HG02642 (cell line): Measurements from ENCODE around the gene COL4A1.

Experiments
- ATAC-seq: cut with Tn5 transposase; IDR thresholded peaks from one replicate; pipeline ENCODE4 v1.9.1; 2021; ENCODE audit warnings: mild to moderate bottlenecking; ENCODE audit not compliant: unreplicated experiment, poor library complexity

The COL4A1 gene

DNA sequence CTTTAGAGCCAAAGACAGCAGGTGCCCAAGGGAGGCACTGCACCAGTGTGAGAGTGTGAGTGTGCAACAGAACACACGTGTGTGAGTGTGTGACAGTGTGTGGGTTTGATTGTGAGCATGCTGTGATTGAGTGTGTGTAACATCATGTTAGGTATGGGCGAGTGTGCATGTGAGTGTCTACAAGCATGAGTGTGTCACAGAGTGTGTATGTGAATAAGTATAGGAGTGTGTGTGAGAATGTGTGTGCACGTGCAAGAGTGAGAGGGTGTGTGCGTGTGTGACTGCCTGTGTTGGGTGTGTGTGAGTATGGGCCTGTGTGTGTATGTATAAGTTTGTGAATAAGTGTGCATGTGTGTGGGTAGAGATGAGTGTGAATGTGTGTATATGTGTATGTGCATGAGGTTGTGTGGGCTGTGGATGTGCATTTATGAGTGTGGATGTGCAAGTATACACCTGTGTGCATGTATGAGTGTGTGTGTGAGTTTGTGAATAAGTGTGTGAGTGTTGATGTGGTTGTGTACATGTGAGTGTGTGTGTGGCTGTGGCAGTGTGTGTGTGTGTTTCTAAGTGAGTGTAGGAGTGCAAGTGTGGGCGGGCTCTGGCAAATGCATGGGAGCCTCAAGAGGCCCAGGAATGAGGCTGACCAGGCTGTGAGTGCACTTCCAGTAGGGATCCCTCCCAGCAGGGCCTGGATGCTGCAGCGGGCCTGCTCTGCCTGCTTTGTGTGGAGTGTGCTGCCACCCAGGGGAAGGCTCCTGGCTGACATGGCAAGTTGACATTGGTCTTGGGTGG is 198.4 kb downstream of the COL4A1 start:
- ATAC-seq = no peak

GRCh38 chr13:110107568-110108347 is 199.2 kb downstream of the COL4A1 start:
- ATAC-seq = no peak

DNA sequence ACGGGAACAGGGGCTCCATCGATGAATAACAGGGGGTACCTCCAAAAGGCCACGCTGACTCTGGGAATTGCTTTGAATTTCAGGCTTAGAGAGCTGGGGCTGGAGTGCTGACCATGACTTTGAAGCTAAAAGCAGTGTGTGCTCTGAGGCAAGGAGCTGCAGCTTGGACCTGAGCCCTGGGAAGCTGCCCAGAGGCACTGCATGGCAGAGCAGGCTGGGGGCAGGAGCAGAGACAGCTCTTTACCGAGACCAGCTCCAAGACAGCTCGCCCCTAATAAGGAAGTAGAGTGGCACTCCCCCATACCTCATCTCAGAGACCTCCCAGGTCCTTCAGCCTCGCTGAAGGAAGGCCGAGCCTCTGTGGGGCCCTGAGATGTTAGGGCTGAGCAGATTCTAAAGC is 200.2 kb downstream of the COL4A1 start:
- ATAC-seq = no peak

DNA sequence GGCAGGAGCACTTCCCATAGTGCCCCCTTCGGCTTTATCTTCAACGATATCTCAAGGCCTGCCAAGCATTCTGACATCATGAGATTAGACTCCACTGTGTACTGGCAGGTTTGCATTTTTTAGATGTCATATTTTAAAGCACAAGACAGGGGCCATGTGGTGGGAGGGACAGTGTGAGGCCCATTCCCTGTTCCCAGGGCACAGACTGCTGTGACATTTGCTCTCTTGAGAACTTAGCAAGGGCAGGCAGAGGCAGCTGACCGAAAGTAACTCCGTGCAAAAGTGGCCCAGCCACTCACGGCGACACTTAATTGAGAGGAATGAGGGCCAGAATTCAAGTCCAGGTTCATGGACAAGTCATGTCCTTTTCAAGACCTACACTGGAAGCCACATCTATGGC is 201.8 kb downstream of the COL4A1 start:
- ATAC-seq = no peak

GRCh38 chr13:110103534-110103933 is 203.4 kb downstream of the COL4A1 start:
- no peak for ATAC-seq

DNA sequence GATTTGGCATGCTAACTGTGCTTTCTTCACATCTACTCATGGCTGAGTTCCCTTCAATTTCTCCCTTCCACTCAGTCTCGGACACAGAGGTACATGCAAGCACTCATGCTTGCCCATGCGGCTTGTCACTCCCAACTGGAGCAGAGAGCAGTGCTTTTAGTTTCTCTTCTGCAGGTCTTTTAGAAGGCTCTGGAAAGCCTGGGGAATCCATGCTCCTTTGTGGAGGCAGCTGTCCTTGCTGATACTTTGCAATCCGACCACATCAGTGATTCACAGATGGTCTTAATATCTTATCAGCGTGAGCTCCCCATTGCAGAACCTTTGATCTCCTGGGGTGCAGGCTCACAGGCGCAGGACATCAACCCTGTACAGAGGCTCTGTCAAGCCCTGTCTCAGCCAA is 203.9 kb downstream of the COL4A1 start:
- no peak for ATAC-seq

DNA sequence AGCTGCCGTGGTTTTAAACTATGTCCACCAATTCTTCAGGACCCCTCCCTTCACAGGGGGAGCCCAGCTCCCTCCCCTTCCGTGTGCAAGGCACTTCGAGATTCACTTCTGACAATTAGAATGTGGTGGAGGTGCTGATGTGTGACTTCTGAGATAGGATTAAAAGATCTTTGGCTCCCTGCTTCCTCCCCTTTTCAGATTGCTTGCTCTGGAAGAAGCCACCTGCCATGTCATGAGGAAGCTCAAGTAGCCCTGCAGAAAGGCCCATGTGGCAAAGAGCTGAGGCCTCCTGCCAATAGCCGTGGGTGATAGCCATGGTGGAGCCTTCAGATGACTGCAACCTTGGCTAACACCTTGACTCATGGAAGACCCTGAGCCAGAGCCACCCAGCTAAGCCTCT is 204.9 kb downstream of the COL4A1 start:
- ATAC-seq = no peak

DNA sequence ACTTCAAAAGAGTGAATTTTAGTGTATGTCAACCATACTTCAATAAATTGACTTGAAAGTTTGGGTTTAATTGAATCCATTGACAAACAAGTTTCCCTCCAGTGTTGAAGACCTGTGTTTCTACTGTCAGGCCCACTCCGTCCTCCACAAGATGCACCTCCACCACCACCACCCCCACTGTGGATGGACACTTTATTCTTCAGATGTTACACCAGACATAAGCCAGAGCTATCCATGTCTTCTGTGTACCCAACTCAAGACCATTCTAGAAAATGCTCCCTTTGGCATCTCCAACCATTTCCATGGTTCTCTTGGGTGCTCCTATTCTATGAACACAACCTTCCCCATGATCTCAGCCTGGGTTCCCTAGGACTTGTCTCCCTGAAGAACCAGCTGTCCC is 207.0 kb downstream of the COL4A1 start:
- no peak for ATAC-seq
